Colonic mucosa (tissue), 4 donors: Measurements from ENCODE around the gene SDK2. TPM values are rescaled to one million over a fixed set of nuclear protein-coding genes. Genes with fewer than 3 reads are reported as not detected.

Source experiments
- DNase-seq: peaks from one replicate; pipeline ENCODE4 v3.0.0-alpha.2; 2020
- H3K27ac ChIP-seq: fragments of 200-600 bp; one replicate; pipeline ENCODE4 v1.8.0; 2021
- H3K27me3 ChIP-seq: fragments of 200-600 bp; one replicate; pipeline ENCODE4 v1.8.0; 2021
- H3K36me3 ChIP-seq: fragments of 200-600 bp; one replicate; pipeline ENCODE4 v1.8.0; 2021
- H3K4me1 ChIP-seq: fragments of 200-600 bp; one replicate; pipeline ENCODE4 v1.8.0; 2021; ENCODE audit warnings: mild to moderate bottlenecking
- H3K4me3 ChIP-seq: fragments of 200-600 bp; one replicate; pipeline ENCODE4 v1.8.0; 2021
- H3K9ac ChIP-seq, 2 donors: one replicate each; pipeline ENCODE4 v1.7.0; 2013; ENCODE audit warnings: control low read depth in 2 of 2, low read depth in 2 of 2, low read length in 2 of 2
- H3K9me3 ChIP-seq: fragments of 200-600 bp; one replicate; pipeline ENCODE4 v1.8.0; 2021
- intact Hi-C: fragments of 100-400 bp; cut with DNase I; formaldehyde crosslinking; loops from one replicate; pipeline ENCODE4 v1.14.1; 2022
- total RNA-seq, 2 donors: library from RNA; stranded (reverse); fragmentation: NEBNext Ultra II Directional in 1 of 2; extraction: Animal tissue kit (Norgen Biotek cat#: 25700) in 1 of 2; gene quantifications; one replicate each; pipeline ENCODE4 v1.2.1, GENCODE V29; 2021
- TF ChIP-seq, protein P1 (sequence below): fragments of 200-600 bp; IDR thresholded peaks from one replicate; pipeline ENCODE4 v1.8.0; 2022; ENCODE audit warnings: antibody characterized with exemption, mild to moderate bottlenecking
- donor health status: healthy.
- donor health status: DM: no; HTN: no; CAD: no.
- donor health status: DM: no; HTN: no; CAD: no.

SDK2 gene
- total RNA-seq, 2 donors from 2014 or later: 0.94 to 1.2 TPM

DNA sequence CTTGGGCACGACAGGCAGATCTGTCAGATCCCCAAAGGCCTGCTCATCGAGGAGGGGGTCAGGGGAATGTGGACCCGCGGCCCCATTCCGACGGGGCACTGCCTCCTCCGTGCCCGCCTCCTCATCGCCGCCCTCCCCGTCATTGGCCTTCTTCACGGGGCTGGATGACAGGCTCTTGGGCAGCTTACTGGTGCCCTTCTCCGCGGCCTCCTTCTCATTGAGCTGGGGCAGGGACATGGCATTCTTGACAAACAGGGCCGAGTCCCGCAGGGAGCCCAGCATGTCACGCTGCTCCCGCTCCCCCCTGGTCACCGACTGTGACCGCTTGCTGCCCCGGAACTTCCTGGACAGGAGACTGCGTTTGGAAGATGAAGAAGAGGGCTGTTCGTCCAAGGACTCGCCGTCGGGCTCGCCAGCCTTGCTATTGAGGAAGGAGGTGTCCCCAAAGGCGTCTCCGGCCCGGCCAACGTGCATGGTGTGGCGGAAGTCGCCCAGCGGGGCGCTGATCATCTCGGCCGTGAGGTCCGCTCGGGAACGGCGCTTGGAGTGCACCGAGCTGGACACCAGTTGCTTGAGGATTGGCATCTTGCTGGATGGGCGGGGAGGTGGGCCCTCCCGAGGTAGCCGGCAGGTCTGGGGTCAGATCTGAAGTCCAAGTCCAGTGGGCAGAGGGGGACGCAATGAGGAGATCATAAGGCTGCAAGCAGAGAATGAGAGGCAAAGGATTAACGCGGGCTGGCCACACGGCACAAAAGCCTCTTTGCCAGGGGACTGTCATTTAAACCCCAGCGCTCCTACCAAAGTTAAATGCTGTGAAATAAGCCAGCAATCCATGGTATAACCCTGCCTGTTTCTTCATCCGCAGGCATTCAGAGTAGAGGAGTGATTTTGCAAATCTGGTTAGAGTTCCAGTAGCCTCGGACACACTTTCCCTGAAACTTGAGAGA, 358.1 kb downstream of the SDK2 start:
- Histone ChIP-seq H3K36me3 (peaks cover 11% of the 10 kb centered on the region), H3K9ac (no peak overlapping the region), H3K9me3 (no peaks in the 10 kb centered on the region), H3K4me1 (peaks cover 19% of the 10 kb centered on the region), H3K27me3 (no peaks in the 10 kb centered on the region), H3K4me3 (no peak overlapping the region), H3K27ac (no peak overlapping the region)
- TF ChIP-seq, protein P1, sequence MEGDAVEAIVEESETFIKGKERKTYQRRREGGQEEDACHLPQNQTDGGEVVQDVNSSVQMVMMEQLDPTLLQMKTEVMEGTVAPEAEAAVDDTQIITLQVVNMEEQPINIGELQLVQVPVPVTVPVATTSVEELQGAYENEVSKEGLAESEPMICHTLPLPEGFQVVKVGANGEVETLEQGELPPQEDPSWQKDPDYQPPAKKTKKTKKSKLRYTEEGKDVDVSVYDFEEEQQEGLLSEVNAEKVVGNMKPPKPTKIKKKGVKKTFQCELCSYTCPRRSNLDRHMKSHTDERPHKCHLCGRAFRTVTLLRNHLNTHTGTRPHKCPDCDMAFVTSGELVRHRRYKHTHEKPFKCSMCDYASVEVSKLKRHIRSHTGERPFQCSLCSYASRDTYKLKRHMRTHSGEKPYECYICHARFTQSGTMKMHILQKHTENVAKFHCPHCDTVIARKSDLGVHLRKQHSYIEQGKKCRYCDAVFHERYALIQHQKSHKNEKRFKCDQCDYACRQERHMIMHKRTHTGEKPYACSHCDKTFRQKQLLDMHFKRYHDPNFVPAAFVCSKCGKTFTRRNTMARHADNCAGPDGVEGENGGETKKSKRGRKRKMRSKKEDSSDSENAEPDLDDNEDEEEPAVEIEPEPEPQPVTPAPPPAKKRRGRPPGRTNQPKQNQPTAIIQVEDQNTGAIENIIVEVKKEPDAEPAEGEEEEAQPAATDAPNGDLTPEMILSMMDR: no peak
- intact Hi-C loops: no loop called here
- no peak for DNase-seq

DNA sequence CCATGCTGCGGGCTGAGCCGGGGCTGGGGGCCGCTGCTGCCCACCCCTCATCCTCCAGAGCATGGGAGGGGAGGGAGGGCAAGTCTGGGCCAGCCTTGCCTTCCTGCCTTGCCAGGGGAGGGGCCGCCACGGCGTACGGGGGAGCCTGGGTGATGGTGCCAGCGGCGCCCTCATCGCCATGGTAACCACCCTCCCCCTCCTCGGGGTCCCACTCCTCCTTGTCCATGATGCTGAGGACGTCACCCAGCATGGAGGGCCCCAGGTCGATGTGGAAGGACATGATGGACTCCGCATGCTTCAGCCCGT, 358.7 kb downstream of the SDK2 start:
- intact Hi-C loops: no loop called here

DNA sequence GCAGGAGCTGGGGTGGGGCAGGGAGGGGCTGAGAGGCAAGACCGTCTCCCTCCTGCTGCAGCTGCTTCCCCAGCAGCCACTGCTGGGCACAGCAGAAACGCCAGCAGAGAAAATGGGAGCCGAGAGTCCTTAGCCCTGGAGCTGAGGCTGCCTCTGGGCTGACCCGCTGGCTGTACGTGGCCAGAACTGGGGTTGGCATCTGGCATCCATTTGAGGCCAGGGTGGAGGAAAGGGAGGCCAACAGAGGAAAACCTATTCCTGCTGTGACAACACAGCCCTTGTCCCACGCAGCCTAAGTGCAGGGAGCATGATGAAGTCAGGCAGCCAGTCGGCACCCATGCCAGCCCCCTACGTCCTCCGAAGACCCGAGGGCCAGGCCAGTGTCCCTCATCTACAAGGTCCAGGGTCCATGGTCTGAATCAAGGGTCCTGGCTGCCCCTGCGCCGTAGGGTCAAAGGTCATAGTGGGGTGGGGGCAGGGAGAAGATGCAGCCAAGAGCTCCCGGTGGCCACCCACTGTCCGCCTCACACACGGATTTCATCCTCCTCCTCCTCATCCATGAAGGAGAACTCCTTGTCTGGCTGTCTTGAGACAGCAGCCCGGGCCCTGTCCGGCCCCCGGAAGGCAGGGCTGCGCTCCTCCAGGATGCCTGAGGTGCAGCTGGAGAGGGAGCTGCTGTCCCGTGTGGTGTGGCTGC, 359.2 kb downstream of the SDK2 start:
- DNase-seq: no peak
- Histone ChIP-seq H3K27me3 (no peaks in the 10 kb centered on the region), H3K4me3 (no peak overlapping the region), H3K4me1 (peaks cover 7% of the 10 kb centered on the region), H3K9ac (no peak overlapping the region), H3K27ac (no peak overlapping the region), H3K36me3 (peaks cover 11% of the 10 kb centered on the region), H3K9me3 (no peaks in the 10 kb centered on the region)
- TF ChIP-seq, protein P1: no peak
- intact Hi-C loops: no loop called here

More for the DNA sequence above, 358.7 kb downstream of the SDK2 start:
- H3K9ac ChIP-seq: no peak overlapping the region
- H3K36me3 ChIP-seq: peaks cover 11% of the 10 kb centered on the region
- H3K27ac ChIP-seq: no peak overlapping the region
- DNase-seq: no peak
- peaks cover 12% of the 10 kb centered on the region for H3K4me1 ChIP-seq
- H3K27me3 ChIP-seq: no peaks in the 10 kb centered on the region
- no peak overlapping the region for H3K4me3 ChIP-seq
- TF ChIP-seq, protein P1: no peak
- H3K9me3 ChIP-seq: no peaks in the 10 kb centered on the region
